SK-N-SH (cell line): Measurements from ENCODE around the gene NTN1.

Source experiments
- CHD2 ChIP-seq: fragments of 150-350 bp; IDR thresholded peaks from 2 replicates; pipeline ENCODE4 v1.6.1; 2018; ENCODE audit warnings: low read length; ENCODE audit not compliant: partially characterized antibody
- CTCF ChIP-seq: fragments of 200-600 bp; sonication (generic); IDR thresholded peaks from 2 replicates; pipeline ENCODE4 v1.6.1; 2017; ENCODE audit warnings: antibody characterized with exemption, mild to moderate bottlenecking, moderate library complexity
- GATA2 ChIP-seq: sonication (generic); formaldehyde crosslinking; IDR thresholded peaks from 2 replicates; pipeline ENCODE4 v1.5.0; 2020; ENCODE audit warnings: mild to moderate bottlenecking, missing genetic modification reagents
- MAX ChIP-seq: IDR thresholded peaks from 2 replicates; pipeline ENCODE4 v1.4.0; 2012; ENCODE audit warnings: low read depth
- POLR2AphosphoS5 ChIP-seq: IDR thresholded peaks from 2 replicates; pipeline ENCODE4 v1.6.1; 2012; ENCODE audit warnings: low read depth, low read length
- RAD21 ChIP-seq: IDR thresholded peaks from 2 replicates; pipeline ENCODE4 v1.6.1; 2012; ENCODE audit warnings: mild to moderate bottlenecking, low read length
- TAF1 ChIP-seq: IDR thresholded peaks from 2 replicates; pipeline ENCODE4 v1.6.1; 2012; ENCODE audit warnings: low read depth, mild to moderate bottlenecking, low read length, moderate library complexity, borderline replicate concordance
- YY1 ChIP-seq: IDR thresholded peaks from 2 replicates; pipeline ENCODE4 v1.4.0; 2012; ENCODE audit warnings: low read depth, mild to moderate bottlenecking

GRCh38 chr17:9037736-9038135 lies 16.4 kb downstream of the NTN1 start:
- TF ChIP-seq CTCF, result no peak
- no peak for TF ChIP-seq POLR2AphosphoS5
- no peak for TF ChIP-seq CHD2
- TF ChIP-seq TAF1, result no peak
- no peak for TF ChIP-seq GATA2 (CRISPR knock-in tag)
- TF ChIP-seq MAX, result no peak
- TF ChIP-seq YY1, result no peak
- TF ChIP-seq RAD21, result no peak
